HG03571 (cell line): ENCODE results near the gene EFNA5.
A peak's percentile ranks its signal among the peaks of the same experiment; 100 is the strongest.

Experiments used
- ATAC-seq: cut with Tn5 transposase; IDR thresholded peaks from one replicate; pipeline ENCODE4 v1.9.1; 2021; ENCODE audit not compliant: unreplicated experiment

EFNA5 gene

GRCh38 chr5:107604990-107605389 lies 65.7 kb downstream of the EFNA5 start:
- peak; percentile 61 for ATAC-seq

DNA sequence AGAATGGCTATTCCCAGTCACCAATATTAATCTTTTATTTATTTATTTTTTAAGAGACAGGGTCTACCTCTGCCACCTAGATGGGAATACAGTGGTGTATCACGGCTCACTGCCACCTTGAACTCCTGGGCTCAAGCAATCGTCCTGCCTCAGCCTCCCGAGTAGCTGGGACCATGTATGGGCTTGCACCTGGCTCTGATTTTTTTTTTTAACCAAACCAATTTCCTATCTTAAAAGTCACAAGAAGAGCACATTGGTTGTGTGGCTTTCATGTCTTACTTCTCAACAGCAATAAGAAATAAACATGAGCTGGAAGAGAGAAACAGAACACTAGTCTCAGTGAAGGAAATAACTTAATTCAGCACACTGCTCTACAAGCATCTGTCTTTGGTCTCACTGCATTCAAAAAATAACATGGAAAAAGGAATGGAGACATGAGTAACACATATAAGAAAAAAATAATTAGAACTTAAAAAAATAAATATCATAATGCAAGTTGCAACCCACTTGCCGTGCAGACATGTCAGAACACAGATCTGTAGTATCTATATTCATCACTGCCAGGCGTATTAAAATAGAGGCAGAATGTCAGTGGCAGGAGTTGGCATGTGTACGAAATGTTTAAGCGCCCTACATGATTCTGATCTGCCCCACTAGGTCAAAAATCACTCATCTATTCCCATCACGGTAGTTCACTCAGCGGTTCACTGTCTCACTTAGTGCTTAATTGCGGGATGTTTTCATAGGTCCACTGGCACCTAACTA lies 66.4 kb downstream of the EFNA5 start:
- no peak for ATAC-seq

GRCh38 chr5:107603349-107603748 lies 67.4 kb downstream of the EFNA5 start:
- no peak for ATAC-seq

DNA sequence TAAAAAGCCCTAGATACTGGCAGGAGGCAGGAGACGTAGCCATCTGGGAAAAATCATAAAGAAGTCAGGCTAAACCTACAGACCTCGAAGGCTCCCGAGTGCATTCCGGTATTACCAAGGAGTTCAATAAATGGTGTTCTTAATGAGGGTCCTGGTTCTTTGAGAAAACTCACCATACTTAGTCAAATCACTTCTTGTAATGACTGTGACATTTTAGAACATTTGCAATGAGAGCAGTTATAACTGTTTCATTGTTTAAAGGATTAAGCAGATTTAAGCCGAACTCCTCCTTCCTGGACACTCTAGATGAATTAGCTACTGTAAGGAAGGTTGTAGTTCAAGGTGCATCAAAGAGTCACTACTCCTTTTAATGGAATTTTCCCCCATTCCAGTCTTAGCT lies 67.8 kb downstream of the EFNA5 start:
- no peak for ATAC-seq

- no peak for ATAC-seq
Observed at GRCh38 chr5:107601076-107601475, 69.7 kb downstream of the EFNA5 start.

DNA sequence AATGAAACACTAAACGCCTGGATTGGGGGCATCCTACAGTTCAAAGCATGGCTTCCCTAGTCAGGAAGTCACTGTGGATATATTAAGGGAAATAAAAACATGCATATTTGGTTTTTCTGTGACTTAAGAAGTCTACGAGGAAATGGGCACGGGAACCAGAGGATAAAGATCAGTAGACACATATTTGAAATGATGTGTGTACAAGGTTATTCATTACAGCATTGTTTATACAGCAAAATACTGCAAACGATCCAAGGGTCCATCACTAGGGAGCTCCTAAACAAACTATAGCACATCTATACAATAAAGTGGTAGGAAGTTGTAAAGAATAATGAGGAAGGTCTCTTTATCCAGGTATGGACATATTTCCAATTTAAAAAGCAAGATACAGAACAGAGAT lies 71.8 kb downstream of the EFNA5 start:
- ATAC-seq = no peak

- ATAC-seq = no peak
Observed at GRCh38 chr5:107597803-107598202, 72.9 kb downstream of the EFNA5 start.

- ATAC-seq = no peak
Observed at GRCh38 chr5:107597247-107597646, 73.5 kb downstream of the EFNA5 start.

GRCh38 chr5:107594253-107595045 lies 76.3 kb downstream of the EFNA5 start:
- ATAC-seq = no peak

DNA sequence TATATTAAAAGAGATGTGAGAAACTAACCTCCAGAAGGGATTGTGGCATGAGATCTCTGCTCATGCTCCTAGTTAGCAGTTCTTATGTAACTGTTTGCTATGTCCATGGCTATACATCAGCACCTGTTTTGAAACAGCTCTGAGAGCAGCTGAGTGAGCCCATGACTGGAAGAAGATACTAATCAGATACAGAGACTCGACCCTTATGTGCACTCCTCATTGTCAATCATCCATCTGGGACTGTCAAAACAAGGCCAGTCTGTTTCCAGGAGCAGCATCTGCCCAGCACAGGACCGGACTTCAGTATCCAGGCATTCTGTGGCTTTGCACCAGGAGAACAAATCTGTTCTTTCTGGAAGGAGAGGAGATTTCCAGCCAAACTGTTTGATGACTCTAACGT lies 77.7 kb downstream of the EFNA5 start:
- no peak for ATAC-seq

DNA sequence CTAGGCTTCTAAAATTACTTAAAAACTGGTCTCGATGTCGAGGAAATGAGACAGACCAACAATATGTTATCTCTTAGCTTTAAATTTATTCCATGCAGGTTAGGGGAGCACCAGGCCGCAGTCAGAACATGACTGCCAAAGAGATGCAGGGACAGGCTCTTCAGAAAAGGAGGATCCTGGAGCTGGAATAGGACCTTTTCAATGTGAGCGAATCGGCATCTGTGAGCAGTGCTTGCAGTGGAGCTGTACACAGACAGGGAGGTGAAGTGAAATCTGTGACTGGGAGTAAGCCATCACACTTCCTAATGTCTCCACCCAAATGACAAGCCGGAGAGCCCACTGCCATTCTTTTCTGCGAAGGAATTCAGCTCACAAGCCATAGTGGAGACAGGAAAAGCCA lies 78.2 kb downstream of the EFNA5 start:
- ATAC-seq = no peak

GRCh38 chr5:107590686-107591085 lies 80.1 kb downstream of the EFNA5 start:
- ATAC-seq = no peak

DNA sequence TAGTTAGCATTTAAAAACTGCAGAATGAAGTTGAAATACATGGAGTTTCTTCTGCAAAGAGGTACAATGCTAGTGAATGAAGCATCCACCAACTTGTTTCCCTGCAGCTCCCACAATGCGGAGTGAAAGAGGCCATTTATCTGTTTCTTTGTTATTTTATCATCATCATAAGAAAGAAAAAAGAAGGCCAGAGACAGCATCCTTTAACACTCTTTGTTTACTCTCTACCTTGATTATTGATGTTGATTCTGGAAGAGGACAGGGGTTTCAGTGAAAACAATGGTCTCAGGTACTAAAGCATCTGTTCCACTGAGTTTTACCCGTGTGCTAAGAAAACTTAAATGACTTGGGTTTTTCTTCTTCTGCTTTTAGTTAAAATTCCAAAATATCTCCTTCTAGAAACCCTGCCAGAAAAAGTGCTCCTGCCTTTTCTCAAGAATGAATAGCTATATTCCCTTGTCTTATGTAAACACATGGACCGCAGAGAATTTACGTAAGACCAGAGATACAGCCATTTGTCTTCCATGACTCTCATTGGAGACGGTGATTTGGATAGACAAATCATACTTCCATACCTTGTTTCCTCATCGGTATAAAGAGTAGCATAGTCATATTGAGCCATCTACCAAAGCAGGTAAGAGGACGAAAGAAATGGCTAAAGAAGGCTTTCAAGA lies 81.1 kb downstream of the EFNA5 start:
- no peak for ATAC-seq

GRCh38 chr5:107582625-107583024 lies 88.1 kb downstream of the EFNA5 start:
- ATAC-seq = no peak

GRCh38 chr5:107580889-107581820 lies 89.6 kb downstream of the EFNA5 start:
- ATAC-seq = no peak

DNA sequence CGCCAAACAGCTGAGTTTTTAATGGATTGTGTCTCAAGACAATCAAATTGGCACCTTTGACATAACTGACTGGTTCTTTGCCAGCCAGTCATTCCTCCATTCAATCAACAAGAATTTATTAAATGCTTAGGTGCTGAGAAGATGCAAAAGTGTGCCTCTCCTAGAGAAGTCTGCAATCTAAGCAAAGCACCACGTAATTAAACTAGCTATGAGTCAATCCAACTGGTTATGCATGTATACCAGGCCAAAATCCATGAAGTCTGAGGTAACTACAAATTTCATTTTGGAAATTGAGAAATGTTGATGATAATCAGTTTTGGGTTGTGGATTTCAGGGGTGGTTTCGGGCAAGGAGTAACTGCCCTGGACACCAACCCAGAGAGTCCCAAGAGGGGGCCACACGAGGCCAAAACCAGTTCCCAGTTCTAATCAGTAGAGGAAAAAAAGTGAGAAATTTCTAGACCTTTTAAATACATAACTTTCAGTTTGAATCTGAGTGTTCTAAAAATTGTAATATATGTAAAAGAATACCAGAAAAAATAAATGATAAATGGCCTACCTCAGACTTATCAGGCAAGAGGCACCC lies 92.6 kb downstream of the EFNA5 start:
- ATAC-seq = no peak

GRCh38 chr5:107577394-107577950 lies 93.3 kb downstream of the EFNA5 start:
- no peak for ATAC-seq

- ATAC-seq = no peak
Observed at GRCh38 chr5:107576736-107577393, 93.9 kb downstream of the EFNA5 start.

- no peak for ATAC-seq
Observed at GRCh38 chr5:107576155-107576554, 94.6 kb downstream of the EFNA5 start.

DNA sequence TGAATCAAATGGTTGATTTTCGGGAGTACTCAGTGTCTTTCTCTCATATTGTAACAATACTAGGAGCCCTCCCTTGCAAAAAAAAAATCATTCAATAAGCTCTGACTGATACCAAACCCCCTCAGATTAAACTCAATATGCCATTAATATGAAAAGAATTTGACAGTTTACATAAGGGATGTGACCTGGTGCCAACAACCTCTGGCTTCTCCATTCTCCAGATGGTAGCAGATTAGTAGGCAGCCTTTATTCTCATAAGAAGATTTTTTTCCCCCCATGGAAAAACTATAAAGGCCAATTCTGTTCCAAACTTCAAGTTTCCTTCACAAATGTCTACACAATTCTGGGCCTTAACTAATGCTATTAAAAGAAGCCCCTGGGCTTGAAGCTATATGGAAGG lies 96.5 kb downstream of the EFNA5 start:
- no peak for ATAC-seq
